Tibial artery (tissue), 4 donors: Measurements from ENCODE around the gene DKK2.

ENCODE experiments used
- DNase-seq, 2 donors: peaks; one replicate each; pipeline ENCODE4 v3.0.0-alpha.2; 2019
- H3K27ac ChIP-seq, 2 donors: fragments of 200-600 bp; sonication (generic) in 1 of 2; 1 replicate in 1 of 2; 2 replicates in 1 of 2; pipeline ENCODE4 v1.5.1; 2018 to 2019; ENCODE audit warnings: mild to moderate bottlenecking in 1 of 2
- H3K27me3 ChIP-seq, 2 donors: fragments of 200-600 bp; sonication (generic) in 1 of 2; one replicate each; pipeline versions ENCODE4 v1.5.1 to v1.6.0; 2016 to 2019
- H3K36me3 ChIP-seq, 3 donors: fragments of 200-600 bp; sonication (generic) in 2 of 3; one replicate each; pipeline ENCODE4 v1.5.1; 2016 to 2019; ENCODE audit warnings: mild to moderate bottlenecking in 2 of 3
- H3K4me1 ChIP-seq, 4 donors: fragments of 200-600 bp; sonication (generic) in 2 of 4; 1 replicate in 3 of 4; 2 replicates in 1 of 4; pipeline ENCODE4 v1.5.1; 2016 to 2019
- H3K4me3 ChIP-seq, 2 donors: fragments of 200-600 bp; sonication (generic) in 1 of 2; 1 replicate in 1 of 2; 2 replicates in 1 of 2; pipeline ENCODE4 v1.5.1; 2018 to 2019; ENCODE audit warnings: mild to moderate bottlenecking in 2 of 2
- H3K9me3 ChIP-seq, 3 donors: fragments of 200-600 bp; sonication (generic) in 1 of 3; one replicate each; pipeline ENCODE4 v1.5.1; 2016 to 2019
- CTCF ChIP-seq, 2 experiments: fragments of 200-600 bp in 1 of 2; fragments of 450-650 bp in 1 of 2; IDR thresholded peaks; one replicate each; pipeline ENCODE4 v1.5.1; 2017 to 2019; ENCODE audit warnings: antibody characterized with exemption in 2 of 2, mild to moderate bottlenecking in 1 of 2, moderate library complexity in 1 of 2
- intact Hi-C: fragments of 100-400 bp; cut with DNase I; formaldehyde crosslinking; loops from one replicate; pipeline ENCODE4 v1.15.0; 2023; ENCODE audit warnings: low total_unique reads

Gene DKK2

GRCh38 chr4:107034091-107034995 lies 1.8 kb downstream of the DKK2 start:
- Histone ChIP-seq H3K36me3 (no peaks in the 10 kb centered on the region), H3K27ac (no peak overlapping the region), H3K27me3 (peaks cover 0 to 27% of the 10 kb centered on the region in 2 donors), H3K4me3 (peak overlapping the region; percentile 25 to 51), H3K9me3 (no peaks in the 10 kb centered on the region), H3K4me1 (peaks cover 0 to 39% (median 36%) of the 10 kb centered on the region in 4 donors)
- TF ChIP-seq CTCF (IDR thresholded peaks at IDR 0.05): no peak
- intact Hi-C loops: no loop called here
- peak in 1 of 2 donors; percentile 31 for DNase-seq

GRCh38 chr4:107027379-107027778 lies 8.7 kb downstream of the DKK2 start:
- Histone ChIP-seq H3K27me3 (peaks cover 0 to 4% of the 10 kb centered on the region in 2 donors), H3K36me3 (no peaks in the 10 kb centered on the region), H3K4me1 (no peaks in the 10 kb centered on the region), H3K9me3 (no peaks in the 10 kb centered on the region), H3K4me3 (no peak overlapping the region), H3K27ac (no peak overlapping the region)
- TF ChIP-seq CTCF (IDR thresholded peaks at IDR 0.05): no peak
- no peak for DNase-seq
- intact Hi-C loops: no loop called here

DNA sequence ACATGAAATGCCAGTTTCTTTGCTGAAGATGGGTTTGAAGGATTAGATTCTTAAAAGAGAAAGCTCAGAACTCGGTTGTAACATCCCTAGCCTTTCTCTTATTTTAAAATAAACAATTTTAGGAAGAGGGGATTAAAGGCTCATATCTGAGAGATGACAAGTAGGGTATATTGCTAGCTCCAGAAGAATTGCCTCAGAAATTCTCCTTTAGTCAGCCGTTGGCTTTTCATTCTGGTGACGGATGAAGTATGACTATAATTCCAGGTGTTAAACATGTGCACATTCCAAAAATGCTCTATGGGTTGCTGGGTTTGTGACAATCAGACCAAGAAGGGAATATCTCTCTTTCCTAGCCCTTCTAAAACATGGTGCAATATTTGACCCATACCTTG lies 17.8 kb downstream of the DKK2 start:
- H3K9me3 ChIP-seq: no peaks in the 10 kb centered on the region
- H3K4me3 ChIP-seq: no peak overlapping the region
- no peaks in the 10 kb centered on the region for H3K27me3 ChIP-seq
- no peaks in the 10 kb centered on the region for H3K4me1 ChIP-seq
- no peaks in the 10 kb centered on the region for H3K36me3 ChIP-seq
- intact Hi-C loops: no loop called here
- no peak overlapping the region for H3K27ac ChIP-seq
- no peak for DNase-seq
- TF ChIP-seq CTCF (IDR thresholded peaks at IDR 0.05): no peak

DNA sequence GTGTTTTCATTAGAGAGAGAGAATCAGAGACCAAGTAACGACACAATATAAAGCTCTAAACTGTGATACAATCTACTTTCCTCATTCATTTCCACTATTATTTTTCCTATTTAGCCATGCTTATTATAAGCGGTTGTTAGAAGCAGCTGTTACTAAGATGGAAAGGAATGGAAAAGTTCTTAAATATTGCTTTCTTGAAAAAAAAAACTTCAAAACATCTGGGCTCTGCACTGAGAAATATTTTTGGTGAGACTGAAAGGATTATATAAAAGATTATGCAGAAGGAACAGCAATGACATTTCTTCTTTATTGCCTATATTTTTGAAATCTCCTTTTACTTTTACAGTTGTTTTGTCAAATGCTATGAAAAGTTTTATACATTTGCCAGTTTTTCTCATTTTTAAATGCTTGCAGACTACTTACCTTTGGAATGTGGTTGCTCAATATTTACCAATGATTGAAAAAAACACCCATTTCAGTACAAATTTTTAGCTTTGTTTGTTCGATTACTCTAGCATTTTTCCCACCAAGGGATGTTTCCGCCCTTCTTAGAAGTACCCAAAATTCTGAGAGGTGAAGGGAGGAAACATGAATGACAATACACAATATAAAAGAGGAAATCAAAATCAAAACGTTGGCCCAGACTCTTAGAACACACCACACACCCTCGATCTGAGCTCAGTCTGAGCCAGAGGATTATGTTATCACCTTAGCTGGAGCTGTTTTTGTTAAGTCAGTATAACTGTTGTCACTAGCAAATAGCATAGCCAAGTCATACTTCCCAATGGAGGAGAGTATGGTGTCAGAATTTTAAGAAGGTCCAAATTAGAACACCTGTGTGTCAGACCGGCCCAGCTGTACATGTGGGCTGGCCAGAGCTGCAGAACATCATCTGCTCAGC lies 18.4 kb downstream of the DKK2 start:
- no peaks in the 10 kb centered on the region for H3K9me3 ChIP-seq
- DNase-seq: no peak
- H3K27me3 ChIP-seq: no peaks in the 10 kb centered on the region
- intact Hi-C loops: no loop called here
- TF ChIP-seq CTCF (IDR thresholded peaks at IDR 0.05): no peak
- no peak overlapping the region for H3K4me3 ChIP-seq
- no peaks in the 10 kb centered on the region for H3K4me1 ChIP-seq
- no peaks in the 10 kb centered on the region for H3K36me3 ChIP-seq
- no peak overlapping the region for H3K27ac ChIP-seq

- no peak overlapping the region for H3K27ac ChIP-seq
- no peaks in the 10 kb centered on the region for H3K36me3 ChIP-seq
- intact Hi-C loops: no loop called here
- no peak overlapping the region for H3K4me3 ChIP-seq
- TF ChIP-seq CTCF (IDR thresholded peaks at IDR 0.05): no peak
- H3K27me3 ChIP-seq: no peaks in the 10 kb centered on the region
- no peaks in the 10 kb centered on the region for H3K9me3 ChIP-seq
- DNase-seq: no peak
- H3K4me1 ChIP-seq: no peaks in the 10 kb centered on the region
These were observed 24.8 kb downstream of the DKK2 start for GRCh38 chr4:107011312-107011711.
